ENCODE data around the gene ADGRV1.
"Not testable (repeated sequence)": the region's sequence is repeated elsewhere in the genome, so short reads cannot be mapped to it uniquely, and the experiment has no call there.

The ADGRV1 gene

GRCh38 chr5:90802474-90803317 is 244.1 kb downstream of the ADGRV1 start:
- peak; percentile 80 for TF ChIP-seq CTCF (IDR thresholded peaks at IDR 0.05; ENCODE audit: insufficient read depth, missing control alignments)
- FAIRE-seq: no peak
- DNase-seq (ENCODE audit: insufficient read length, low spot score): no peak

GRCh38 chr5:90803381-90803780 is 244.8 kb downstream of the ADGRV1 start:
- FAIRE-seq: no peak
- TF ChIP-seq CTCF (IDR thresholded peaks at IDR 0.05; ENCODE audit: insufficient read depth, missing control alignments): no peak
- no peak for DNase-seq (ENCODE audit: insufficient read length, low spot score)

GRCh38 chr5:90803876-90804275 is 245.3 kb downstream of the ADGRV1 start:
- no peak for TF ChIP-seq CTCF (IDR thresholded peaks at IDR 0.05; ENCODE audit: insufficient read depth, missing control alignments)
- no peak for DNase-seq (ENCODE audit: insufficient read length, low spot score)
- no peak for FAIRE-seq

- TF ChIP-seq CTCF (IDR thresholded peaks at IDR 0.05; ENCODE audit: insufficient read depth, missing control alignments): no peak
- DNase-seq (ENCODE audit: insufficient read length, low spot score) (no peak), FAIRE-seq (no peak)
Measured at GRCh38 chr5:90807496-90807895, 248.9 kb downstream of the ADGRV1 start.

GRCh38 chr5:90809311-90810056 is 250.9 kb downstream of the ADGRV1 start:
- DNase-seq (ENCODE audit: insufficient read length, low spot score): no peak
- TF ChIP-seq CTCF (IDR thresholded peaks at IDR 0.05; ENCODE audit: insufficient read depth, missing control alignments): no peak
- no peak for FAIRE-seq

GRCh38 chr5:90810211-90810610 is 251.6 kb downstream of the ADGRV1 start:
- no peak for DNase-seq (ENCODE audit: insufficient read length, low spot score)
- no peak for TF ChIP-seq CTCF (IDR thresholded peaks at IDR 0.05; ENCODE audit: insufficient read depth, missing control alignments)
- FAIRE-seq: no peak

GRCh38 chr5:90813392-90813791 is 254.8 kb downstream of the ADGRV1 start:
- DNase-seq (ENCODE audit: insufficient read length, low spot score): no peak
- FAIRE-seq: no peak
- TF ChIP-seq CTCF (IDR thresholded peaks at IDR 0.05; ENCODE audit: insufficient read depth, missing control alignments): no peak

- FAIRE-seq: not testable (repeated sequence)
Measured at GRCh38 chr5:90822062-90822461, 263.5 kb downstream of the ADGRV1 start.

More at GRCh38 chr5:90822062-90822461, 263.5 kb downstream of the ADGRV1 start:
- DNase-seq (ENCODE audit: insufficient read length, low spot score): not testable (repeated sequence)
